SK-N-SH (cell line): Measurements from ENCODE around the gene AKR1C3. TPM values are rescaled to one million over a fixed set of nuclear protein-coding genes. Genes with fewer than 3 reads are reported as not detected.

ENCODE experiments used
- CTCF ChIA-PET: fragments of 300-600, 350-600 bp; formaldehyde crosslinking; extraction: SDS; loops from one replicate; lab custom pipeline; 2021; lab: Yijun Ruan, JAX
- POLR2A ChIA-PET: fragments of 350-600 bp; sonication (Branson Sonifier 250); formaldehyde crosslinking; extraction: SDS; loops from one replicate; lab custom pipeline; 2020; ENCODE audit warnings: antibody characterized with exemption, inconsistent platforms; lab: Yijun Ruan, JAX
- DNase-seq: peaks from one replicate; pipeline ENCODE4 v3.0.0; 2012
- H2AFZ ChIP-seq: fragments of 200-600 bp; sonication (generic); 2 replicates; pipeline ENCODE4 v1.8.1; 2016; ENCODE audit warnings: antibody characterized with exemption, mild to moderate bottlenecking, low read depth
- H3F3A ChIP-seq: fragments of 200-600 bp; sonication (generic); replicated peaks from 2 replicates; pipeline ENCODE3; 2016; ENCODE audit warnings: antibody characterized with exemption, mild to moderate bottlenecking; ENCODE audit not compliant: insufficient read depth
- H3K27ac ChIP-seq, 2 experiments: fragments of 200-500 bp in 1 of 2; fragments of 200-600 bp in 1 of 2; sonication (Bioruptor generic) in 1 of 2; sonication (generic), shearing (Covaris generic) in 1 of 2; 2 replicates each; pipeline versions ENCODE4 v1.5.1 to v1.6.1; 2014 to 2016; ENCODE audit warnings: low read depth in 2 of 2, inconsistent platforms in 1 of 2, low read length in 1 of 2, mild to moderate bottlenecking in 1 of 2, mixed read lengths in 1 of 2
- H3K27me3 ChIP-seq: fragments of 200-600 bp; sonication (generic), shearing (Covaris generic); 2 replicates; pipeline ENCODE4 v1.6.1; 2016; ENCODE audit warnings: mixed run types; ENCODE audit not compliant: insufficient read depth
- H3K36me3 ChIP-seq, 2 experiments: fragments of 200-500 bp in 1 of 2; fragments of 200-600 bp in 1 of 2; sonication (Bioruptor generic) in 1 of 2; sonication (generic) in 1 of 2; replicated peaks in 1 of 2; 2 replicates each; pipeline versions ENCODE3 to v1.5.1; 2014 to 2016; ENCODE audit warnings: low read length in 1 of 2, mild to moderate bottlenecking in 1 of 2; ENCODE audit not compliant: insufficient read depth in 2 of 2, control insufficient read depth in 1 of 2
- H3K4me1 ChIP-seq, 2 experiments: fragments of 200-500 bp in 1 of 2; fragments of 200-600 bp in 1 of 2; sonication (Bioruptor generic) in 1 of 2; sonication (generic), shearing (Covaris generic) in 1 of 2; 2 replicates each; pipeline versions ENCODE4 v1.5.1 to v1.6.1; 2014 to 2016; ENCODE audit warnings: low read depth in 1 of 2, low read length in 1 of 2, mixed run types in 1 of 2; ENCODE audit not compliant: insufficient read depth in 2 of 2, control insufficient read depth in 1 of 2
- H3K4me2 ChIP-seq: fragments of 200-600 bp; sonication (generic), shearing (Covaris generic); 2 replicates; pipeline ENCODE4 v1.6.1; 2017; ENCODE audit warnings: mixed run types
- H3K4me3 ChIP-seq, 2 experiments: fragments of 200-500 bp in 1 of 2; fragments of 200-600 bp in 1 of 2; sonication (Bioruptor generic) in 1 of 2; sonication (generic), shearing (Covaris generic) in 1 of 2; 2 replicates each; pipeline versions ENCODE4 v1.5.1 to v1.8.1; 2014 to 2016; ENCODE audit warnings: low read depth in 2 of 2, inconsistent platforms in 1 of 2, low read length in 1 of 2, mild to moderate bottlenecking in 1 of 2, mixed read lengths in 1 of 2, moderate library complexity in 1 of 2
- H3K79me2 ChIP-seq: fragments of 200-600 bp; sonication (generic); 2 replicates; pipeline ENCODE4 v1.8.1; 2017; ENCODE audit warnings: mild to moderate bottlenecking; ENCODE audit not compliant: insufficient read depth
- H3K9ac ChIP-seq: fragments of 200-600 bp; sonication (generic); 2 replicates; pipeline ENCODE4 v1.6.1; 2017; ENCODE audit warnings: mixed run types
- H3K9me2 ChIP-seq: fragments of 200-600 bp; sonication (generic); 2 replicates; pipeline ENCODE4 v1.6.1; 2017; ENCODE audit warnings: mixed run types
- H3K9me3 ChIP-seq: fragments of 200-600 bp; sonication (generic); 2 replicates; pipeline ENCODE4 v1.6.1; 2017; ENCODE audit warnings: mixed run types, mild to moderate bottlenecking, moderate library complexity
- H4K20me1 ChIP-seq: fragments of 200-600 bp; sonication (generic); 2 replicates; pipeline ENCODE4 v1.6.1; 2017; ENCODE audit warnings: mild to moderate bottlenecking, mixed run types; ENCODE audit not compliant: insufficient read depth
- CTCF ChIP-seq: fragments of 200-600 bp; sonication (generic); IDR thresholded peaks from 2 replicates; pipeline ENCODE4 v1.6.1; 2017; ENCODE audit warnings: antibody characterized with exemption, mild to moderate bottlenecking, moderate library complexity
- ELF1 ChIP-seq: IDR thresholded peaks from 2 replicates; pipeline ENCODE4 v1.4.0; 2012
- EP300 ChIP-seq, 2 experiments: IDR thresholded peaks; 2 replicates each; pipeline versions ENCODE4 v1.4.0 to v1.6.1; 2012; ENCODE audit warnings: borderline replicate concordance in 1 of 2, low read depth in 1 of 2, low read length in 1 of 2
- EZH2phosphoT487 ChIP-seq: fragments of 200-600 bp; sonication (generic); IDR thresholded peaks from 2 replicates; pipeline ENCODE4 v1.6.1; 2017; ENCODE audit warnings: low read depth, mixed run types, mild to moderate bottlenecking, antibody characterized with exemption, moderate library complexity, borderline replicate concordance
- FOSL2 ChIP-seq: IDR thresholded peaks from 2 replicates; pipeline ENCODE4 v1.4.0; 2012; ENCODE audit warnings: low read depth, mild to moderate bottlenecking, moderate library complexity, borderline replicate concordance
- GABPA ChIP-seq: IDR thresholded peaks from 2 replicates; pipeline ENCODE4 v1.4.0; 2012; ENCODE audit warnings: low read depth, mild to moderate bottlenecking
- MEF2A ChIP-seq: IDR thresholded peaks from 2 replicates; pipeline ENCODE4 v1.4.0; 2012; ENCODE audit warnings: low read depth, borderline replicate concordance
- NFIC ChIP-seq: IDR thresholded peaks from 2 replicates; pipeline ENCODE4 v1.4.0; 2012; ENCODE audit warnings: borderline replicate concordance
- POLR2AphosphoS5 ChIP-seq: IDR thresholded peaks from 2 replicates; pipeline ENCODE4 v1.6.1; 2012; ENCODE audit warnings: low read depth, low read length
- RAD21 ChIP-seq: IDR thresholded peaks from 2 replicates; pipeline ENCODE4 v1.6.1; 2012; ENCODE audit warnings: mild to moderate bottlenecking, low read length
- RCOR1 ChIP-seq: fragments of 150-350 bp; IDR thresholded peaks from 2 replicates; pipeline ENCODE4 v1.6.1; 2017; ENCODE audit warnings: antibody characterized with exemption, low read length
- RFX5 ChIP-seq: IDR thresholded peaks from 2 replicates; pipeline ENCODE4 v1.6.1; 2012; ENCODE audit warnings: mild to moderate bottlenecking, improper control_type of control experiment, low read length
- SMC3 ChIP-seq: IDR thresholded peaks from 2 replicates; pipeline ENCODE4 v1.6.1; 2012; ENCODE audit warnings: low read depth, low read length, improper control_type of control experiment
- TEAD4 ChIP-seq: IDR thresholded peaks from 2 replicates; pipeline ENCODE4 v1.4.0; 2012; ENCODE audit warnings: mild to moderate bottlenecking, borderline replicate concordance; ENCODE audit not compliant: insufficient read depth
- YY1 ChIP-seq: IDR thresholded peaks from 2 replicates; pipeline ENCODE4 v1.4.0; 2012; ENCODE audit warnings: low read depth, mild to moderate bottlenecking
- WGBS: methylation state at CpG from one replicate; pipeline ENCODE4 v1.1.6; 2017; ENCODE audit warnings: low lambda C conversion rate; 5-methylcytosine and 5-hydroxymethylcytosine counted together
- polyA plus RNA-seq, 3 experiments: library from polyadenylated mRNA; depleted of rRNA; stranded (reverse); fragments of >200 nt; gene quantifications; 2 replicates each; pipeline ENCODE4 v1.2.3, GENCODE V29; 2012
- TF ChIP-seq, protein P1 (sequence below): IDR thresholded peaks from 2 replicates; pipeline ENCODE4 v1.4.0; 2012; ENCODE audit warnings: low read depth
- TF ChIP-seq, protein P2 (sequence below): IDR thresholded peaks from 2 replicates; pipeline ENCODE4 v1.4.0; 2012; ENCODE audit warnings: low read depth, borderline replicate concordance
- TF ChIP-seq, protein P3 (sequence below): fragments of 150-350 bp; IDR thresholded peaks from 2 replicates; pipeline ENCODE4 v1.6.1; 2016; ENCODE audit warnings: mild to moderate bottlenecking, low read depth, low read length
- TF ChIP-seq, protein P4 (sequence below): IDR thresholded peaks from 2 replicates; pipeline ENCODE4 v1.4.0; 2012; ENCODE audit warnings: low read depth, borderline replicate concordance

AKR1C3 gene
- 0.28 and 0.70 TPM in 2 replicates for polyA plus RNA-seq (2012; rRNA removed)
- polyA plus RNA-seq (2012; cell fraction: cytosol; rRNA removed) = 0.67 and 0.70 TPM in 2 replicates
- 0.79 and 0.95 TPM in 2 replicates for polyA plus RNA-seq (2012; cell fraction: nucleus; rRNA removed)

DNA sequence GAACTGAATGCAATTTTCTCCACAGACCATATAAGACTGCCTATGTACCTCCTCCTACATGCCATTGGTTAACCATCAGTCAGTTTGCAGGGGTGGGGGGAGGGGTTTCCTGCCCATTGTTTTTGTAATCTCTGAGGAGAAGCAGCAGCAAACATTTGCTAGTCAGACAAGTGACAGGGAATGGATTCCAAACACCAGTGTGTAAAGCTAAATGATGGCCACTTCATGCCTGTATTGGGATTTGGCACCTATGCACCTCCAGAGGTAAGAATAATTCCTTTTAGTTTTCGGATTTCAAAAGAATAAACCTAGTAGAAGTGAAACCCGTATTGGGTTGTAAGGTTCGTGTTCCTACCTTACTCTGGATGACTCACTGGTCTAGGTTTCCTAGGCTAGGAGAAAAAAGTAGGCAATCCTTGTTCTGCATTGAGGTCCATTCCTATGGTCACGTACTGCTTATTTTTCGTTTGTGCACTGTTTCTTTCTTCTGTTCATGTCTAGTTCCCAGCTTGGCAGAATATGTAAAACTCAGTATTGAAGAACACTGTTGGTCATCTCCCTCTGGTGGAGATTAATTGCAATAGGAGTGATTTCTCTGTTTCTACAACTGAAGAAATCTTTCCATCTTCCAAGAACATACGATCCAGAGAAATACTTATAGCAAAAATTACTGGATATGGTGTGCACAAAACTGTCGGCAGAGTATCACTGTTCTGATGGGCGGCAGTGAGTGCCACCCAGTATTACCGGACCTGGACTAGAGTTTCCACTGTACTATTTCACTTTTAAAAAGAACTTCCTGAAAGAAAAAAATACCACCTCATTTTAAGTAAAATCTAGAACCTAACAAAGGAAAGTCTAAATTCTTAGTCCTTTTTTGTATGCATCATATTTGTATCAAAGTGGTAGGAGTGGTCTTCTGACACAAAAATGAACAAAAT is at the start of gene AKR1C3:
Gene AKR1C3 (plus strand): TSS at position 150 of the 941 bp plus-strand sequence. CDS start 31 bp downstream, at position 181.
- Histone ChIP-seq H3K9ac (no peak within 1 kb of the TSS), H3K4me3 (peak within 1 kb of the TSS; percentile 48 to 57), H3K27me3 (no peaks in the 10 kb centered on the region), H3K79me2 (no peaks in the 10 kb centered on the region), H3K9me3 (no peaks in the 10 kb centered on the region), H3K4me2 (peak within 1 kb of the TSS; percentile 67), H3K36me3 (no peaks in the 10 kb centered on the region), H4K20me1 (no peaks in the 10 kb centered on the region), H3K27ac (no peak within 1 kb of the TSS; a peak in 1 of 4 replicates), H3K4me1 (no peaks in the 10 kb centered on the region; a peak in 2 of 4 replicates), H2AFZ (peak within 1 kb of the TSS; percentile 37), H3F3A (no peaks in the 10 kb centered on the region), H3K9me2 (no peaks in the 10 kb centered on the region)
- CTCF ChIA-PET = interaction anchor here (0.6 to 7.6 kb wide), 11 partner anchors 11 to 280 kb away, joined by 3 to 114 read pairs (median 4); no protein-coding TSS in a partner anchor
- peak; percentile 32 for DNase-seq
- TF ChIP-seq RAD21 (peak; percentile 66), CTCF (peak; percentile 73), SMC3 (peak; percentile 68)
- TF ChIP-seq, protein P1, sequence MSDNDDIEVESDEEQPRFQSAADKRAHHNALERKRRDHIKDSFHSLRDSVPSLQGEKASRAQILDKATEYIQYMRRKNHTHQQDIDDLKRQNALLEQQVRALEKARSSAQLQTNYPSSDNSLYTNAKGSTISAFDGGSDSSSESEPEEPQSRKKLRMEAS = no peak
- 2% methylated on average over 9 of the region's 9 CpGs for WGBS
- POLR2A ChIA-PET = no interaction called here

- Histone ChIP-seq H2AFZ (no peak overlapping the region), H3K9me3 (no peaks in the 10 kb centered on the region), H4K20me1 (no peaks in the 10 kb centered on the region), H3K4me2 (no peak overlapping the region), H3K9ac (no peak overlapping the region), H3K4me1 (no peaks in the 10 kb centered on the region; a peak in 2 of 4 replicates), H3K79me2 (no peaks in the 10 kb centered on the region), H3K9me2 (no peaks in the 10 kb centered on the region), H3F3A (no peaks in the 10 kb centered on the region), H3K36me3 (no peaks in the 10 kb centered on the region), H3K27me3 (0 out of 2 replicates have a peak, but pooled peaks cover 4% of the 10 kb centered on the region), H3K27ac (no peak overlapping the region), H3K4me3 (no peak overlapping the region)
- POLR2A ChIA-PET = no interaction called here
- DNase-seq = no peak
- WGBS = 63% methylated on average over 9 of the region's 9 CpGs
- CTCF ChIA-PET = no interaction called here
- TF ChIP-seq, protein P2, sequence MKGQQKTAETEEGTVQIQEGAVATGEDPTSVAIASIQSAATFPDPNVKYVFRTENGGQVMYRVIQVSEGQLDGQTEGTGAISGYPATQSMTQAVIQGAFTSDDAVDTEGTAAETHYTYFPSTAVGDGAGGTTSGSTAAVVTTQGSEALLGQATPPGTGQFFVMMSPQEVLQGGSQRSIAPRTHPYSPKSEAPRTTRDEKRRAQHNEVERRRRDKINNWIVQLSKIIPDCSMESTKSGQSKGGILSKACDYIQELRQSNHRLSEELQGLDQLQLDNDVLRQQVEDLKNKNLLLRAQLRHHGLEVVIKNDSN = no peak
- TF ChIP-seq NFIC (no peak), RCOR1 (no peak), EP300 (IDR thresholded peaks at IDR 0.05; ENCODE audit: borderline replicate concordance in 1 of 2, low read depth in 1 of 2, low read length in 1 of 2) (no peak), GABPA (no peak), YY1 (no peak), FOSL2 (no peak), EZH2phosphoT487 (no peak), MEF2A (no peak), RFX5 (no peak), POLR2AphosphoS5 (no peak), ELF1 (no peak), TEAD4 (no peak)
- TF ChIP-seq, protein P1 = no peak
- TF ChIP-seq, protein P3, sequence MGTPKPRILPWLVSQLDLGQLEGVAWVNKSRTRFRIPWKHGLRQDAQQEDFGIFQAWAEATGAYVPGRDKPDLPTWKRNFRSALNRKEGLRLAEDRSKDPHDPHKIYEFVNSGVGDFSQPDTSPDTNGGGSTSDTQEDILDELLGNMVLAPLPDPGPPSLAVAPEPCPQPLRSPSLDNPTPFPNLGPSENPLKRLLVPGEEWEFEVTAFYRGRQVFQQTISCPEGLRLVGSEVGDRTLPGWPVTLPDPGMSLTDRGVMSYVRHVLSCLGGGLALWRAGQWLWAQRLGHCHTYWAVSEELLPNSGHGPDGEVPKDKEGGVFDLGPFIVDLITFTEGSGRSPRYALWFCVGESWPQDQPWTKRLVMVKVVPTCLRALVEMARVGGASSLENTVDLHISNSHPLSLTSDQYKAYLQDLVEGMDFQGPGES = no peak
- TF ChIP-seq, protein P4, sequence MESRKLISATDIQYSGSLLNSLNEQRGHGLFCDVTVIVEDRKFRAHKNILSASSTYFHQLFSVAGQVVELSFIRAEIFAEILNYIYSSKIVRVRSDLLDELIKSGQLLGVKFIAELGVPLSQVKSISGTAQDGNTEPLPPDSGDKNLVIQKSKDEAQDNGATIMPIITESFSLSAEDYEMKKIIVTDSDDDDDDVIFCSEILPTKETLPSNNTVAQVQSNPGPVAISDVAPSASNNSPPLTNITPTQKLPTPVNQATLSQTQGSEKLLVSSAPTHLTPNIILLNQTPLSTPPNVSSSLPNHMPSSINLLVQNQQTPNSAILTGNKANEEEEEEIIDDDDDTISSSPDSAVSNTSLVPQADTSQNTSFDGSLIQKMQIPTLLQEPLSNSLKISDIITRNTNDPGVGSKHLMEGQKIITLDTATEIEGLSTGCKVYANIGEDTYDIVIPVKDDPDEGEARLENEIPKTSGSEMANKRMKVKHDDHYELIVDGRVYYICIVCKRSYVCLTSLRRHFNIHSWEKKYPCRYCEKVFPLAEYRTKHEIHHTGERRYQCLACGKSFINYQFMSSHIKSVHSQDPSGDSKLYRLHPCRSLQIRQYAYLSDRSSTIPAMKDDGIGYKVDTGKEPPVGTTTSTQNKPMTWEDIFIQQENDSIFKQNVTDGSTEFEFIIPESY = no peak
Measured at GRCh38 chr10:5045095-5045494, 49.1 kb upstream of the AKR1C3 start.
